HFF-Myc (cell line): Measurements from ENCODE around the gene EMC1.
"Not testable (repeated sequence)": the region's sequence is repeated elsewhere in the genome, so short reads cannot be mapped to it uniquely, and the experiment has no call there.

ENCODE experiments used
- DNase-seq: peaks from one replicate; pipeline ENCODE4 v3.0.0-alpha.2; 2011; ENCODE audit warnings: low read depth; ENCODE audit errors: extremely low read depth
- H3K4me3 ChIP-seq: replicated peaks from 2 replicates; pipeline ENCODE4 v1.5.1; 2011; ENCODE audit warnings: low read depth, mild to moderate bottlenecking, control low read depth, low read length
- CTCF ChIP-seq: IDR thresholded peaks from 2 replicates; pipeline ENCODE4 v1.5.1; 2012; ENCODE audit warnings: mild to moderate bottlenecking, low read depth, low read length, control low read depth; ENCODE audit errors: missing control alignments

Gene EMC1

GRCh38 chr1:19284881-19285280 lies 33.6 kb upstream of the EMC1 start:
- no peak for DNase-seq

DNA sequence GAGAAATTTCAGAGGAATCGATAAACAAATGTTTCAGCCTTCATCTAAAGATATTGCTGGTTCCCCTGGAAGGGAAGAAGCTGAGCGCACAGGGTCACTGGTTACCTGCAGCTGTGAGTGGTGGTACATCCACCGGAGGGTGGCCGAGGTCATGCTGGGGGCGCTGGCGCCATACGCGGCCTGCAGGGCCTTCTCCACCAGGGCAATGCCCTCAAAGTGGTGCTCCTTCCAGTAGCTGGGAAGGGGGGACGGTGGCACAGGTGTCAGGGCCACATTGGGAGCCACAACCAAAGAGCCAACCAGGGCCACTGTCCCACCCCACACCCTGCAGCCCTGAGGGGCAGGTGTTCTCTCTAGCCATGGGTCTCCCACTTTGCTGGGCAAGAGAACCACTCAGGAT lies 32.6 kb upstream of the EMC1 start:
- H3K4me3 ChIP-seq = no peak overlapping the region
- no peak for TF ChIP-seq CTCF

More at GRCh38 chr1:19284881-19285280, 33.6 kb upstream of the EMC1 start:
- TF ChIP-seq CTCF = no peak
- H3K4me3 ChIP-seq = no peak overlapping the region

DNA sequence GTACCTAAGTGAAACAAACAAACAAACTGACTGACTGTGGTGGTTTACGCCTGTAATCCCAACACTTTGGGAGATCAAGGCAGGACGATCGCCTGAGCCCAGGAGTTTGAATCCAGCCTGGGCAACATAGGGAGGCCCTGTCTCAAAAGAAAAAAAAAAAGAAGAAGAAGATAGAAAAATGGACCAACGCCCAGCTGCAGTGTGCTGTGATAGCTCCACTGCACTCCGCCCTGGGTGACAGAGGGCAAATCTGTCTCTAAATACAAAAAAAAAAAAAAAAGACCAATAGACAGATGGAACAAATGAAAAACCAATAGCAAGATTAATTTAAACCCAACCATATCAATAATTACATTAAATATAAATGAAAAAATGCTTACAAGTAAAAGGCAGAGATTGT lies 23.3 kb upstream of the EMC1 start:
- no peak for DNase-seq
- no peak for TF ChIP-seq CTCF
- no peak overlapping the region for H3K4me3 ChIP-seq

More for the DNA sequence above, 32.6 kb upstream of the EMC1 start:
- DNase-seq = no peak

DNA sequence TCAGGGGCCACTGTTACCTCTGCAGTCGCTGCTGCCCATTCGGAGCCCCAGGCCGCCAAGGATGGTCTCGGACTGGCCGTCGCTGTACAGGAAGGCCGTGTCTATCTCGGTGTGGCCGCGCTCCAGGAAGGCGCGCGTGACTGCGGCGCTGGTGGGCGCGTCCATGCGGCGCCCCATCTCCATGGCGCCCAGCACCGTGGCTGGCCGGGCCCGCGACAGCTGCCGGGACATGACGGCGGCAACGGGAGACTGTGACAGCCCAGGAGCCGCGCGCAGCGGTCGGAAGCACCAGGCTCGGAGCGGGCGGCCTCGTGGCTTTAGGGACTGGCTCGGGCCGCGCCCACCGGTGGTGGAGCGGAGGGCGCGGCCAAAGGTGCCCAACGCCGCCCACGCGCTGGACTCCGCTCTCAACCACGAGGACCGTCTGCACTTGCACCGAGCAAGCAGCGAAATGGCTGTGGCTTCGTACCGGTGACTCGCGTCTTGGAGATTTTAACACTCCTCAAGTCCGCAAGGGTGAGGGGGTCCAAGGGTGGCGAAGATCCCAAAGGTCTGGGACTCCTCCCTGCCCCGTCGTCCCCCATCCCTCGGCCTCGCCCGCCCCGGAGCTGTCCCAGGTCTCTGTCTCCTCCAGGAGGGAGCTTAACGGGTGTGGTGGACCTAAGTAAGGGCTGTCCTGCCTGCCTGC lies 22.7 kb upstream of the EMC1 start:
- H3K4me3 ChIP-seq, DNase-seq: not testable (repeated sequence)

DNA sequence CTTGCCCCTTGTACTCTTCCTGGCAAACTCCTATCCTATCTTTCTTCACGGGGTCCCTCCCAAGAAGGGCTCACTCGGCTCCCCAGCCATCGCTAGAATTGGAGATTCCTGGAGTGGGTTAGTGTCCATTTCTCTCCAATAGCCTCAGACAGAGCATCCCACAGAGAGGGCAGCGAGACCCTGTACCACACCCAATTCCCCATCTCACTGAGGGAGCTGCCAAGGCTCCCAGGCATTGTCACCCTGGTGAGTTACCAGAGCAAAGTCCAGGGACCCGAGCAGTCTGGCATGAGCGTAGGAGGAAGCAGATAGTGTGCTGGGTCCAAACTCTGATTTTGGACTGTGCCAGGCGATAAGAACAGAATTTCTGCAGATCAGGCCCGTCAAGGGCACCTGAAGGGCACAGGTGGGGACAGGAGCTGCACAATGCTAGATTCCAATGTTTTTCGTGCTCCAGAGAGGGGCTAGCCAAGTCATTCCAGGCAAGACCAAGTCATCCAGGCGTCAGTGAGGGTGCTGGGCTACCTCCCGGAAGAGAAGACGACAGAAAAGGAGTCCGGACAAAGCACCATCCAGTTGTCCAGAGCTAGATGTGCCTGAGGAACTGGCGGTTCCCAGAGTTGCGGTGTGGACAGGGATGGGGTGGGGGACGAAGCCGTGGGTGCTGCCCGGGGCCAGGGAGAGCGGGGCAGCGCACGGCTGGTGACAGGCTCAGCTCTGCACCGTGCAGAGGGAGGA lies 22.0 kb upstream of the EMC1 start:
- DNase-seq = no peak
- no peak overlapping the region for H3K4me3 ChIP-seq
- no peak for TF ChIP-seq CTCF

- no peak for DNase-seq
- no peak for TF ChIP-seq CTCF
These were observed 20.7 kb upstream of the EMC1 start for GRCh38 chr1:19272064-19272463.

DNA sequence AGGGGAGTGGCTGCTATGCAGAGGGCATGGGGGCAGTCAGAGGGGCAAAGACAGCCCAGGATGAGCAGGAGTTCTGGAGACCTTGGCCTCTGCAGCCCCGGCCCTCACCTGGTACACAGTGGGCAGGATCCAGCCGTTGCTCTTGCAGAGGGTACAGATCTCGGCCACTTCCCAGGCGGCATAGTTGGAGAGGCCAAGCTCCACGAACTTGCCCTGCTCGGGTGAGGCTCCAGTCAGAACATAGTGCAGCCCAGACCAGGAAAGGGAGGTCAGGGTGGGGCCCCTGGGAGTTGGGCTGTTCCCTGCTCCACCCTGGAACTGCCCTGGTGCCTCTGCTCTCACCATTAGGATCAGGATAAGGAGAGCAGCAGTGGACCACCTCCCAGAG lies 19.0 kb upstream of the EMC1 start:
- H3K4me3 ChIP-seq, DNase-seq: not testable (repeated sequence)

More at GRCh38 chr1:19272064-19272463, 20.7 kb upstream of the EMC1 start:
- no peak overlapping the region for H3K4me3 ChIP-seq
